GM10847 (cell line): ENCODE data around the gene DYNLT3.

Source experiments
- POLR2A ChIP-seq: IDR thresholded peaks from 2 replicates; pipeline ENCODE4 v1.6.1; 2011; ENCODE audit not compliant: insufficient read length; ENCODE audit errors: extremely low read depth

Gene DYNLT3

GRCh38 chrX:37815366-37815765 lies 32.0 kb downstream of the DYNLT3 start:
- no peak for TF ChIP-seq POLR2A

GRCh38 chrX:37813570-37813969 lies 33.8 kb downstream of the DYNLT3 start:
- TF ChIP-seq POLR2A = no peak

- no peak for TF ChIP-seq POLR2A
Observed at GRCh38 chrX:37812110-37812509, 35.3 kb downstream of the DYNLT3 start.

- no peak for TF ChIP-seq POLR2A
Observed at GRCh38 chrX:37809970-37810369, 37.4 kb downstream of the DYNLT3 start.

GRCh38 chrX:37803057-37803456 lies 44.3 kb downstream of the DYNLT3 start:
- TF ChIP-seq POLR2A = no peak

GRCh38 chrX:37802028-37802427 lies 45.3 kb downstream of the DYNLT3 start:
- no peak for TF ChIP-seq POLR2A

- TF ChIP-seq POLR2A = no peak
Observed at GRCh38 chrX:37800717-37801116, 46.7 kb downstream of the DYNLT3 start.

- TF ChIP-seq POLR2A = no peak
Observed at GRCh38 chrX:37799936-37800335, 47.4 kb downstream of the DYNLT3 start.

GRCh38 chrX:37796805-37797204 lies 50.6 kb downstream of the DYNLT3 start:
- TF ChIP-seq POLR2A = no peak

- no peak for TF ChIP-seq POLR2A
Observed at GRCh38 chrX:37796310-37796709, 51.1 kb downstream of the DYNLT3 start.
